Thoracic aorta (tissue), 2 donors: ENCODE results near the gene PLEKHG4. TPM values are rescaled to one million over a fixed set of nuclear protein-coding genes. Genes with fewer than 3 reads are reported as not detected.

Experiments used
- ATAC-seq: fragments of 150-250 bp; one replicate; pipeline ENCODE4 v1.8.0; 2017; ENCODE audit warnings: low read depth; ENCODE audit not compliant: insufficient number of reproducible peaks, low FRiP score
- DNase-seq: peaks from one replicate; pipeline ENCODE4 v3.0.0-alpha.2; 2020; ENCODE audit warnings: low spot score
- H3K27ac ChIP-seq, 2 donors: fragments of 200-600 bp; sonication (generic); 1 replicate in 1 of 2; 2 replicates in 1 of 2; pipeline ENCODE4 v1.5.1; 2016; ENCODE audit warnings: mild to moderate bottlenecking in 2 of 2, moderate library complexity in 2 of 2
- H3K27me3 ChIP-seq: fragments of 200-600 bp; sonication (generic); replicated peaks from 2 replicates; pipeline ENCODE4 v1.6.0; 2016; ENCODE audit warnings: mild to moderate bottlenecking; ENCODE audit not compliant: insufficient read depth
- H3K36me3 ChIP-seq: fragments of 200-600 bp; sonication (generic); one replicate; pipeline ENCODE4 v1.5.1; 2016
- H3K4me1 ChIP-seq, 2 donors: fragments of 200-600 bp; sonication (generic); 1 replicate in 1 of 2; 2 replicates in 1 of 2; pipeline versions ENCODE4 v1.5.1 to v1.6.0; 2016; ENCODE audit warnings: low read depth in 2 of 2, mild to moderate bottlenecking in 1 of 2; ENCODE audit not compliant: control insufficient read depth in 1 of 2
- H3K4me3 ChIP-seq: fragments of 200-600 bp; sonication (generic); 2 replicates; pipeline ENCODE4 v1.5.1; 2016; ENCODE audit warnings: mild to moderate bottlenecking
- H3K9me3 ChIP-seq: fragments of 200-600 bp; sonication (generic); 2 replicates; pipeline ENCODE4 v1.5.1; 2016
- total RNA-seq, 2 donors: library from RNA; depleted of rRNA; stranded (reverse); fragments of >200 nt; gene quantifications; one replicate each; pipeline versions ENCODE4 v1.1.0 to v1.2.3, GENCODE V29; 2016
- TF ChIP-seq, protein P1 (sequence below): fragments of 200-600 bp; sonication (generic); IDR thresholded peaks from one replicate; pipeline ENCODE4 v1.5.1; 2019; ENCODE audit warnings: antibody characterized with exemption

PLEKHG4 gene
- total RNA-seq, 2 donors from 2014 or later, result 3.1 to 15.6 TPM

DNA sequence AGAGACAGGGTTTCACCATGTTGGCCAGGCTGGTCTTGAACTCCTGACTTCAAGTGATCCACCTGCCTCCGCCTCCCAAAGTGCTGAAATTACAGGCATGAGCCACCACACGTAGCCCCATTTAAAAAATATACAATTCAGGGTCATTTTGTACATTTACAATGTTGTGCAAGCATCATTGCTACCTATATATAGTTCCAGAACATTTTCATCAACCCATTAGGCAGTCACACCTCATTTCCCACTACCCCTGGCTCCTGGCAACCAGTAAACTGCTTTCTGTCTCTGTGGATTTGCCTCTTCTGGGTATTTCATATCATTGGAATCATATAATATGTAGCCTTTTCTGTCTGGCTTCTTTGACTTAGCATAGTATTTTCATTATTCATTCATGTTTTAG is 54.0 kb downstream of the PLEKHG4 start:
- no peaks in the 10 kb centered on the region for H3K36me3 ChIP-seq
- no peak for ATAC-seq
- DNase-seq, result no peak
- no peak overlapping the region for H3K27ac ChIP-seq
- no peaks in the 10 kb centered on the region for H3K27me3 ChIP-seq
- no peaks in the 10 kb centered on the region for H3K4me1 ChIP-seq
- H3K4me3 ChIP-seq, result no peak overlapping the region
- H3K9me3 ChIP-seq, result no peaks in the 10 kb centered on the region
- TF ChIP-seq, protein P1, sequence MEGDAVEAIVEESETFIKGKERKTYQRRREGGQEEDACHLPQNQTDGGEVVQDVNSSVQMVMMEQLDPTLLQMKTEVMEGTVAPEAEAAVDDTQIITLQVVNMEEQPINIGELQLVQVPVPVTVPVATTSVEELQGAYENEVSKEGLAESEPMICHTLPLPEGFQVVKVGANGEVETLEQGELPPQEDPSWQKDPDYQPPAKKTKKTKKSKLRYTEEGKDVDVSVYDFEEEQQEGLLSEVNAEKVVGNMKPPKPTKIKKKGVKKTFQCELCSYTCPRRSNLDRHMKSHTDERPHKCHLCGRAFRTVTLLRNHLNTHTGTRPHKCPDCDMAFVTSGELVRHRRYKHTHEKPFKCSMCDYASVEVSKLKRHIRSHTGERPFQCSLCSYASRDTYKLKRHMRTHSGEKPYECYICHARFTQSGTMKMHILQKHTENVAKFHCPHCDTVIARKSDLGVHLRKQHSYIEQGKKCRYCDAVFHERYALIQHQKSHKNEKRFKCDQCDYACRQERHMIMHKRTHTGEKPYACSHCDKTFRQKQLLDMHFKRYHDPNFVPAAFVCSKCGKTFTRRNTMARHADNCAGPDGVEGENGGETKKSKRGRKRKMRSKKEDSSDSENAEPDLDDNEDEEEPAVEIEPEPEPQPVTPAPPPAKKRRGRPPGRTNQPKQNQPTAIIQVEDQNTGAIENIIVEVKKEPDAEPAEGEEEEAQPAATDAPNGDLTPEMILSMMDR, result no peak

DNA sequence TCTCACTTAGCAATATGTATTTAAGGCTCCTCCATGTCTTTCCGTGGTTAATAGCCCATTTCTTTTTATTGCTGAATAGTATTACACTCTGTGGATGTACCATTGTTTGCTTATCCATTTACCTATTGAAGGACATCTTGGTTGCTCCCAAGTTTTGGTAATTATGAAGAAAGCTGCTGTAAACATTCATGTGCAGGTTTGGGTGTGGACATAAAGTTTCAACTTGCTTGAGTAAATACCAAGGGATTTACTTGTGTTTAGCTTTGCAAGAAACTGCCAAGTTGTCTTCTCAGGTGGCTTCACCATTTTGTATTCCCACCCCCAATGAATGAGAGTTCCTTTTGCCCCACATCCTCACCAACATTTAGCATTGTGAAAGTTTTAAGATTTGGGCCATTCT is 56.8 kb downstream of the PLEKHG4 start:
- Histone ChIP-seq H3K27me3 (no peaks in the 10 kb centered on the region), H3K36me3 (no peaks in the 10 kb centered on the region), H3K9me3 (no peaks in the 10 kb centered on the region), H3K27ac (no peak overlapping the region), H3K4me1 (no peaks in the 10 kb centered on the region), H3K4me3 (no peak overlapping the region)
- TF ChIP-seq, protein P1, result no peak
- no peak for DNase-seq
- ATAC-seq, result no peak

DNA sequence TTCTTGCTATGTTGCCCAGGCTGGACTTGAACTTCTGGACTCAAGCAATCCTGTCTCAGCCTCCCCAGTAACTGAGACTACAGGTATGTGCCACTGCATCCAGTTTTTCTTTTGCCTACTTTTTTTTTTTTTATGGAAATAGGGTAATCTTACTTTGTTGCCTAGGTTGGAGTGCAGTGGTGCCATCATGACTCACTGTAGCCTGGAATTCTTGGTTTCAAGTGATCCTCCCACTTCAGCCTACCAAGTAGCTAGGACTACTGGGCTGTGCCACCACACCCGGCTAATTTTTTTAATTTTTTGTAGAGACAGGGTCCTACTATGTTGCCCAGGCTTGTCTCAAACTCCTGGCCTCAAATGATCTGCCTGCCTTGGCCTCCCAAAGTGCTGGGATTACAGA is 57.3 kb downstream of the PLEKHG4 start:
- no peak for DNase-seq
- Histone ChIP-seq H3K27me3 (no peaks in the 10 kb centered on the region), H3K4me1 (no peaks in the 10 kb centered on the region), H3K9me3 (no peaks in the 10 kb centered on the region), H3K4me3 (no peak overlapping the region), H3K36me3 (no peaks in the 10 kb centered on the region), H3K27ac (no peak overlapping the region)
- TF ChIP-seq, protein P1, result no peak
- ATAC-seq, result no peak

Other genes starting within 250 kb of the PLEKHG4 start
- 10 to 100 TPM; 15.6 to 27.2 TPM for gene PHAF1, start 169.6 kb upstream of the PLEKHG4 start, total RNA-seq
- 10 to 100 TPM; 33.5 to 59.6 TPM for gene B3GNT9, start 128.5 kb upstream of the PLEKHG4 start, total RNA-seq
- 10 to 100 TPM; 18.4 to 52.1 TPM for gene TRADD, start 119.6 kb upstream of the PLEKHG4 start, total RNA-seq
- 10 to 100 TPM; 25.6 to 40.2 TPM for gene FBXL8, start 119.6 kb upstream of the PLEKHG4 start, total RNA-seq
- 10 to 100 TPM; 44.1 to 87.5 TPM for gene HSF4, start 114.8 kb upstream of the PLEKHG4 start, total RNA-seq
- 10 to 100 TPM; 43.5 to 80.8 TPM for gene NOL3, start 109.0 kb upstream of the PLEKHG4 start, total RNA-seq
- gene MATCAP1, start 95.6 kb upstream of the PLEKHG4 start, total RNA-seq, result 10 to 100 TPM; 13.7 to 28.4 TPM
- gene EXOC3L1, start 89.4 kb upstream of the PLEKHG4 start, total RNA-seq, result 1 to 10 TPM in 1 of 2 donors, under 1 TPM in 1; 0.68 to 1.5 TPM
- 100 to 1,000 TPM in 1 of 2 donors, 10 to 100 TPM in 1; 96.4 to 120 TPM for gene E2F4, start 87.4 kb upstream of the PLEKHG4 start, total RNA-seq
- gene ELMO3, start 80.4 kb upstream of the PLEKHG4 start, total RNA-seq, result 1 to 10 TPM; 1.4 TPM
- 10 to 100 TPM; 21.2 to 32.2 TPM for gene TMEM208, start 52.4 kb upstream of the PLEKHG4 start, total RNA-seq
- 10 to 100 TPM; 28.5 to 31.7 TPM for gene FHOD1, start 32.1 kb upstream of the PLEKHG4 start, total RNA-seq
- 1 to 10 TPM; 1.4 to 1.8 TPM for gene SLC9A5, start 30.6 kb upstream of the PLEKHG4 start, total RNA-seq
- gene KCTD19, start 47.2 kb downstream of the PLEKHG4 start, total RNA-seq, result not detected
- not detected for gene LRRC36, start 47.3 kb downstream of the PLEKHG4 start, total RNA-seq
- gene TPPP3, start 114.0 kb downstream of the PLEKHG4 start, total RNA-seq, result 10 to 100 TPM; 12.6 to 34.9 TPM
- 10 to 100 TPM; 15.0 to 28.7 TPM for gene ZDHHC1, start 136.9 kb downstream of the PLEKHG4 start, total RNA-seq
- gene HSD11B2, start 151.6 kb downstream of the PLEKHG4 start, total RNA-seq, result not detected
- 10 to 100 TPM; 68.6 to 72.7 TPM for gene ATP6V0D1, start 201.6 kb downstream of the PLEKHG4 start, total RNA-seq
- gene AGRP, start 204.0 kb downstream of the PLEKHG4 start, total RNA-seq, result not detected
- 100 to 1,000 TPM in 1 of 2 donors, 10 to 100 TPM in 1; 98.0 to 101 TPM for gene RIPOR1, start 249.3 kb downstream of the PLEKHG4 start, total RNA-seq